ENCODE measurements around the gene TSLP.

TSLP gene

DNA sequence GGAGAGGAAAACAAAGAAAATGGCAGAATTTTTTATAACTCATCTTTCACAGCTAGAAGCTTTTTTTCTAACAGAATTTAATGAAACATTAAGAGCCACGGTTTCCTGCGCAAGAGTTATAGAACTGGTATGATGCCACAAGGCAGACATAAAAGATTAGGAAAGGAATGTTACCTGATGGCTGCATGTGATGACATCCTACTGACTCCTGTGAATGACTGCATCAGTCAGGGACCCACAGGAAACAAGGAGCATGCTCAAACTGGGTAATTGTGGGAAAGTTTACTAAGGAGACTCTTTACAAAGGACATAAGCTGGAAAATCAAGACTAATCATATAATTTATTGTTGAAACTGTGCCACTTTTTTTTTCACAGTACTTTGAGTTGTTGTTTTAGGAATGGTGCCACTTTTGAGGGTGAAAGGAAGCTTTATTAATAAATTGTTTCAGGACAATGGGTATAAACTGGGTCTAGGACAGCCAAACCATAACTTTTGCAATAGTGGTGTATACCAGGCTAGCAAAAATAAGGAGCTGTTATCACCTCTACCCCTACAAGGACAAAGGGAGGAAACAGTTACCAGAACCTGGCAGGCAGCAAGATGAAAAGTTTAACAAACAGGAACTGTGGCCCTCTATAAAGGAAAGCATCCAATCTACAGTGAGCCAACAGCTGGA, 5.1 kb upstream of the TSLP start:
- no peaks in the 10 kb centered on the region for H3K36me3 ChIP-seq (ENCODE audit: insufficient read depth, low read length)
- H3K27ac ChIP-seq = no peak overlapping the region
- no peaks in the 10 kb centered on the region for H3K9me3 ChIP-seq (ENCODE audit: low read depth, low read length)
- H3K4me3 ChIP-seq = no peak overlapping the region
- H3K9ac ChIP-seq (ENCODE audit: insufficient read length) = no peak overlapping the region
- no peak for TF ChIP-seq FOXP2 (optimal IDR thresholded peaks at IDR 0.05; ENCODE audit: control extremely low read depth, extremely low read length, insufficient read depth)
- TF ChIP-seq EZH2 (IDR thresholded peaks at IDR 0.05) = no peak
- TF ChIP-seq POLR2AphosphoS5 (IDR thresholded peaks at IDR 0.05; ENCODE audit: borderline replicate concordance, low read depth, low read length) = no peak
- no peak for DNase-seq (ENCODE audit: low read depth, low spot score)

DNA sequence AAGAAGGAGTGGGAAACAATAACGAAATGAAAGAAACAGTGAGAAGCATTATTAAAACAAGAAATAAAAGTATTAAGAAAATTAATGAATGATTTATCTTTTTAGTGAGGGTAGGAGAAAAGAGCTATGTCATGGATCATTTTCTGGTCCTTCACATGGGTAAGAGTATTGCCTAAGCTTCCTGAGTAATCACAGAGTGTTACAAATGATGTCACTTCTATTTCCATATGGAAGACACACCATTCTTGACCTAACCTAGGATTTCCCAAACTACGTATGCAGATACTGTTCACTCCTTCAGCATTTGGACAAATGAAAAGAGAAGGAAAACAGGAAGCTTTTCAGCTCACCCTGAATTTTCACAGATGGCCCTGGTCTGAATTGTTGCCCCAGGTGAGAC, 3.3 kb upstream of the TSLP start:
- Histone ChIP-seq H3K4me3 (no peak overlapping the region), H3K36me3 (ENCODE audit: insufficient read depth, low read length) (no peaks in the 10 kb centered on the region), H3K27ac (no peak overlapping the region), H3K9ac (ENCODE audit: insufficient read length) (no peak overlapping the region), H3K9me3 (ENCODE audit: low read depth, low read length) (no peaks in the 10 kb centered on the region)
- no peak for TF ChIP-seq FOXP2 (optimal IDR thresholded peaks at IDR 0.05; ENCODE audit: control extremely low read depth, extremely low read length, insufficient read depth)
- no peak for TF ChIP-seq POLR2AphosphoS5 (IDR thresholded peaks at IDR 0.05; ENCODE audit: borderline replicate concordance, low read depth, low read length)
- TF ChIP-seq EZH2 (IDR thresholded peaks at IDR 0.05) = no peak
- no peak for DNase-seq (ENCODE audit: low read depth, low spot score)

DNA sequence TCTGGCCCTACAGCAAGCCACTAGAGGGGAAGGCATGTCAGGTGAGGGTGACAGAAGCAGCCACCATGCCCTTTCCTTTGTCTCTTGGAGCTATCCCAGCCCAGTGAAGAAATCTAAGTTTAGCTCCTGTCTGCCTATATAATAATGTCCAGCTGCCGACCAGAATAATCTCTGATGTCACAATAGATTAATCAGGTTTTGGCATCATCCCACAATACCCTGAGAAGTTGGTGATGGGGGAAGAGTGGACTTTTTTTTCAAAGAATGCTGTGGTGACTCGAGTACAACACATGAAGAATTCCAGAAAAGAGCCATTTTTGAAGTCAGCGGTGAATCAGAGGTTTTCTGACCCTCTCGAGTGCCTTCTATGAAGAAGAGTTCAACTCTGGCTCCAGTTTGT, 1.7 kb upstream of the TSLP start:
- DNase-seq (ENCODE audit: low read depth, low spot score) = no peak
- no peak for TF ChIP-seq FOXP2 (optimal IDR thresholded peaks at IDR 0.05; ENCODE audit: control extremely low read depth, extremely low read length, insufficient read depth)
- no peak for TF ChIP-seq EZH2 (IDR thresholded peaks at IDR 0.05)
- TF ChIP-seq POLR2AphosphoS5 (IDR thresholded peaks at IDR 0.05; ENCODE audit: borderline replicate concordance, low read depth, low read length) = no peak
- no peaks in the 10 kb centered on the region for H3K9me3 ChIP-seq (ENCODE audit: low read depth, low read length)

DNA sequence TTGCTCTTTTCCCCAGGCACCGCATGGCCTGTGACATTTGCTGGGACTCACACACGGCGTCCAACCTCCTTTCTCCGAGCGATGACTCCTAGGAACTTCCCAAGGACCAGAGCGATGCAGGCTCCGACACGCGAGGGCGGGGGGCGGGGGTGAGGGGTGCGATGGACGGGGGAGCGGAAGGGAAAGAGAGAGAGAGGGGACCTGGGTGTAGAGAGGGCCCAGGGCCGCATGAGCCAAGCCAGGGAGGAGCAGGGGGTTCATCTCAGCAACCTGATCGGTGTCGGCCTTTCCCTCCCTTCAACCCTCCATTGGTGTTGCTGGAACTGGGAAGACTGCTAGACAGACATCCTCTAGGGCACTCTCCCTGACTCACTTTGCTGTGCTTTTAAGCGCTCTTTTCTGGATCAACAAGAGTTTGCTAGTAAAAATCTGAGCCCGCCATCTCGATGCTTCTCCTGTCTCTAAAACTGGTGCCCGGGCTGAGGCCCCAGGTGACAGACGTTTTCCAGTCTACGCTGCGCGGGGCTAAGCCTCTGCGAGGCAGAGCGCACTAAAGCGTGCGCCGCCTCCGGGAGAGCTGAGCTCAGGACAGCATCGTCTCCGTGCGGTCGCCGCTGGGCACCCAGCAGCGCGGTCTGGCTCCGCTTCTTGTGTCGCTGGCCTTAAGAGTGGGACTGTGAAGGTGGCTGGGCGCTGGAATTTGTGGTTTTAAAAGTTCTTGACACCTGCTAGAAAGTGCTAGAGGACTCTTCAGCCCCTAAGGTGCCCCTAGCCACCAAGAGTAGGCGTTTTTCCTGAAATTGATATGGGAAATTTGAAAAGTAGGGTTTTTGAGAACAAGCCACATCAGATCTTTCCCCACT, 1.0 kb upstream of the TSLP start:
- no peak for DNase-seq (ENCODE audit: low read depth, low spot score)
- H3K36me3 ChIP-seq (ENCODE audit: insufficient read depth, low read length) = no peaks in the 10 kb centered on the region
- no peak overlapping the region for H3K4me3 ChIP-seq
- H3K27ac ChIP-seq = no peak overlapping the region
- no peak for TF ChIP-seq POLR2AphosphoS5 (IDR thresholded peaks at IDR 0.05; ENCODE audit: borderline replicate concordance, low read depth, low read length)
- no peak for TF ChIP-seq FOXP2 (optimal IDR thresholded peaks at IDR 0.05; ENCODE audit: control extremely low read depth, extremely low read length, insufficient read depth)
- no peak for TF ChIP-seq EZH2 (IDR thresholded peaks at IDR 0.05)
- H3K9ac ChIP-seq (ENCODE audit: insufficient read length) = no peak overlapping the region
- H3K9me3 ChIP-seq (ENCODE audit: low read depth, low read length) = no peaks in the 10 kb centered on the region

More for the DNA sequence above, 1.7 kb upstream of the TSLP start:
- Histone ChIP-seq H3K4me3 (no peak overlapping the region), H3K9ac (ENCODE audit: insufficient read length) (no peak overlapping the region), H3K27ac (no peak overlapping the region), H3K36me3 (ENCODE audit: insufficient read depth, low read length) (no peaks in the 10 kb centered on the region)

DNA sequence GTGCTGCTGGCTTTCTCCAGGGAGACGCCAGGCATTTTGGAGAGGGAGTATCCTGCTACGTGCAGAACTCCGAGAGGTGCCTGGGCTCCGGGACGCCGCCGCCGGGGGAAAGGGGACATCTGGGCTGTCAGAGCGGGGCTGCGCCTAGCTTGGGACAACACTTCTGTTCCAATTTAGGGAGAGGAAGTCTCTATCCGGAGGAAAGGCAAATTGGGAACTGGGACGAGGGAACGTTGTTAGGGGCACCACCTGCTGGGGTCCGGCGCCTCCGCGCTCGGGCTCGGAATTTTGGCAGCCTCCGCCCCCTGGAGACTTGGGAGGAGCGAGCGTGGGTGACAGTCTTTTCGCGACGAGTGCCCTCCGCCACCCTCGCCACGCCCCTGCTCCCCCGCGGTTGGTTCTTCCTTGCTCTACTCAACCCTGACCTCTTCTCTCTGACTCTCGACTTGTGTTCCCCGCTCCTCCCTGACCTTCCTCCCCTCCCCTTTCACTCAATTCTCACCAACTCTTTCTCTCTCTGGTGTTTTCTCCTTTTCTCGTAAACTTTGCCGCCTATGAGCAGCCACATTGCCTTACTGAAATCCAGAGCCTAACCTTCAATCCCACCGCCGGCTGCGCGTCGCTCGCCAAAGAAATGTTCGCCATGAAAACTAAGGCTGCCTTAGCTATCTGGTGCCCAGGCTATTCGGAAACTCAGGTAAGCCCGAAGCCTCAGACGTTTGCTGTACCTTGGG, 1.6 kb downstream of the TSLP start:
- Histone ChIP-seq H3K27ac (no peak overlapping the region), H3K9me3 (ENCODE audit: low read depth, low read length) (no peaks in the 10 kb centered on the region), H3K4me3 (peak overlapping the region; percentile 88), H3K36me3 (ENCODE audit: insufficient read depth, low read length) (no peaks in the 10 kb centered on the region), H3K9ac (ENCODE audit: insufficient read length) (peak overlapping the region; percentile 66)
- DNase-seq (ENCODE audit: low read depth, low spot score) = no peak
- no peak for TF ChIP-seq POLR2AphosphoS5 (IDR thresholded peaks at IDR 0.05; ENCODE audit: borderline replicate concordance, low read depth, low read length)
- TF ChIP-seq EZH2 (IDR thresholded peaks at IDR 0.05) = no peak
- peak; percentile 14 for TF ChIP-seq FOXP2 (optimal IDR thresholded peaks at IDR 0.05; ENCODE audit: control extremely low read depth, extremely low read length, insufficient read depth)

DNA sequence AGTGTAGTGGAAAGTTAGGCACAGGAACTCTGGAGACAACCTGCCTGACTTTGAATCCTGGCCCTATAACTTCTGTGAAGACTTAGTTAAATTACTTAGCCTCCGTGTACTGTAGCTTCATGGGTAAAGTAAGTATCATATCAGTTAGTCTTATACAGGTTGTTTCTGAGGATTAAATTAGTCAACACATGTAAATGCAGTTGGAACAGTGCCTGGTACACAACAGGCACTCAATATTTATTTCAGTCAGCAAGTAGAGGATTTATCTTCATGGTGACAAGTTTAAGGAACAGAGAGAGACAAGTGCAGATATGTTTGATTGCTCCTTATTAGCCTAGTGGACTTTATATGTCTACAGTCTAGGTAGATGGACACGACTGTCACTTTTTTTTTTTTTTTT, 2.7 kb downstream of the TSLP start:
- H3K9me3 ChIP-seq (ENCODE audit: low read depth, low read length) = no peaks in the 10 kb centered on the region
- H3K27ac ChIP-seq = no peak overlapping the region
- TF ChIP-seq FOXP2 (optimal IDR thresholded peaks at IDR 0.05; ENCODE audit: control extremely low read depth, extremely low read length, insufficient read depth) = no peak
- no peak for TF ChIP-seq EZH2 (IDR thresholded peaks at IDR 0.05)
- TF ChIP-seq POLR2AphosphoS5 (IDR thresholded peaks at IDR 0.05; ENCODE audit: borderline replicate concordance, low read depth, low read length) = no peak
- no peaks in the 10 kb centered on the region for H3K36me3 ChIP-seq (ENCODE audit: insufficient read depth, low read length)
- DNase-seq (ENCODE audit: low read depth, low spot score) = no peak
- peak overlapping the region; percentile 88 for H3K4me3 ChIP-seq
- no peak overlapping the region for H3K9ac ChIP-seq (ENCODE audit: insufficient read length)

DNA sequence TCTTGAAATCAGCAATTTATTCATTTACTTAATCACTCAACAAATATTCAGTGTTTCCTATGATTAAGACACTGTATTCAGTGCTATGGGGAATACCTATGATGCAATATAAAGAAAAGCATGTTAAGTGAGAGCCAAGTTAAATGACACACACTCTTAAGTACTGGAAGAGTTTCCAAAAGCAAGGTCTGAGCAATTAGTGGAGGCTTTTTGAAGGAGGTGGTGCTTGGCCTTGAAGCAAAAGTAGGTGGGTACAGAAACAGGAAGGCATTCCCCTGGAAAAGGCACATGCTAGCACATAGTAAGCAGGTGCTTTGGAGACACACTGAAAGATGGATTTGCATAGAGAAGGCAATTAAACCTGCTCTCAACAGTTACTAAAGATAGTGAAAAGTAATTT, 4.0 kb downstream of the TSLP start:
- DNase-seq (ENCODE audit: low read depth, low spot score) = no peak
- no peaks in the 10 kb centered on the region for H3K9me3 ChIP-seq (ENCODE audit: low read depth, low read length)
- TF ChIP-seq EZH2 (IDR thresholded peaks at IDR 0.05) = no peak
- no peak for TF ChIP-seq POLR2AphosphoS5 (IDR thresholded peaks at IDR 0.05; ENCODE audit: borderline replicate concordance, low read depth, low read length)
- no peak for TF ChIP-seq FOXP2 (optimal IDR thresholded peaks at IDR 0.05; ENCODE audit: control extremely low read depth, extremely low read length, insufficient read depth)
- no peak overlapping the region for H3K4me3 ChIP-seq
- no peaks in the 10 kb centered on the region for H3K36me3 ChIP-seq (ENCODE audit: insufficient read depth, low read length)
- no peak overlapping the region for H3K9ac ChIP-seq (ENCODE audit: insufficient read length)
- H3K27ac ChIP-seq = no peak overlapping the region

DNA sequence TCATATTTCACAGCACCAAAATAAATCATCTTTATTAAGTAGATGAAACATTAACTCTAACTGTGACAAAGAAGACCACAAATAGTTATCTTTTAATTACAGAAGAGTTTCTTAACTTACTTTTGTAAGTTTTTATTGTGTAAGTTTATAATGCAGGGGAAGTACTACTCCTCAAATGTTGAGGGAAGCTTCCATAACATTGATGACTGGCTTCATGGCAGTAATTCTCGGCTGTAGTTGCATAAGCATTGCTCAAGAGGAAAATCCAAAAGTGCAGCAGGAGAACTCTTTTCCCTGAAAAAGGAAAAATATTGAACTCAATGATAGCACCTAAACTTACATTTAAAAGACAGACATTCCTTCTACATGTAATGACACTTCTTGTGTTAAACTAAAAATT, 4.6 kb downstream of the TSLP start:
- H3K36me3 ChIP-seq (ENCODE audit: insufficient read depth, low read length) = no peaks in the 10 kb centered on the region
- no peak for DNase-seq (ENCODE audit: low read depth, low spot score)
- H3K9ac ChIP-seq (ENCODE audit: insufficient read length) = no peak overlapping the region
- no peak overlapping the region for H3K27ac ChIP-seq
- H3K4me3 ChIP-seq = no peak overlapping the region
- H3K9me3 ChIP-seq (ENCODE audit: low read depth, low read length) = no peaks in the 10 kb centered on the region
- TF ChIP-seq POLR2AphosphoS5 (IDR thresholded peaks at IDR 0.05; ENCODE audit: borderline replicate concordance, low read depth, low read length) (no peak), EZH2 (IDR thresholded peaks at IDR 0.05) (no peak), FOXP2 (optimal IDR thresholded peaks at IDR 0.05; ENCODE audit: control extremely low read depth, extremely low read length, insufficient read depth) (no peak)
